GM12865 (cell line): ENCODE measurements around the gene NACA2.

Source experiments
- DNase-seq: peaks from one replicate; pipeline ENCODE4 v3.0.0; 2010; ENCODE audit warnings: low read depth
- H3K4me3 ChIP-seq: 2 replicates; pipeline ENCODE4 v1.5.1; 2011; ENCODE audit warnings: mild to moderate bottlenecking, low read depth, low read length, control low read depth
- CTCF ChIP-seq: IDR thresholded peaks from 2 replicates; pipeline ENCODE4 v1.5.1; 2011; ENCODE audit warnings: low read length, control low read depth, low read depth, inconsistent platforms; ENCODE audit not compliant: insufficient read depth; ENCODE audit errors: missing control alignments

Gene NACA2

GRCh38 chr17:61580502-61580901, 10.5 kb downstream of the NACA2 start:
- TF ChIP-seq CTCF = no peak
- DNase-seq = no peak
- H3K4me3 ChIP-seq = no peak overlapping the region

GRCh38 chr17:61579961-61580360, 11.1 kb downstream of the NACA2 start:
- no peak overlapping the region for H3K4me3 ChIP-seq
- no peak for TF ChIP-seq CTCF
- no peak for DNase-seq

- H3K4me3 ChIP-seq = no peak overlapping the region
- TF ChIP-seq CTCF = no peak
- DNase-seq = no peak
These were observed 11.7 kb downstream of the NACA2 start for GRCh38 chr17:61579347-61579746.

- TF ChIP-seq CTCF = no peak
- no peak overlapping the region for H3K4me3 ChIP-seq
- no peak for DNase-seq
These were observed 12.4 kb downstream of the NACA2 start for GRCh38 chr17:61578645-61579044.

GRCh38 chr17:61575983-61576382, 15.0 kb downstream of the NACA2 start:
- H3K4me3 ChIP-seq = no peak overlapping the region
- no peak for TF ChIP-seq CTCF
- DNase-seq = no peak

GRCh38 chr17:61575352-61575975, 15.6 kb downstream of the NACA2 start:
- no peak for DNase-seq
- H3K4me3 ChIP-seq = no peak overlapping the region
- TF ChIP-seq CTCF = no peak
